GM10266 (cell line): ENCODE measurements around the gene LCA5L.
A peak's percentile ranks its signal among the peaks of the same experiment; 100 is the strongest.
"Not testable (repeated sequence)": the region's sequence is repeated elsewhere in the genome, so short reads cannot be mapped to it uniquely, and the experiment has no call there.

Experiments
- DNase-seq: peaks from one replicate; pipeline ENCODE4 v3.0.0; 2012; ENCODE audit errors: extremely low spot score
- TF ChIP-seq, protein P1 (sequence below): IDR thresholded peaks from 2 replicates; pipeline ENCODE4 v1.5.1; 2012; ENCODE audit warnings: mild to moderate bottlenecking, low read depth; ENCODE audit not compliant: control insufficient read depth, insufficient read depth; ENCODE audit errors: missing control alignments

Gene LCA5L

DNA sequence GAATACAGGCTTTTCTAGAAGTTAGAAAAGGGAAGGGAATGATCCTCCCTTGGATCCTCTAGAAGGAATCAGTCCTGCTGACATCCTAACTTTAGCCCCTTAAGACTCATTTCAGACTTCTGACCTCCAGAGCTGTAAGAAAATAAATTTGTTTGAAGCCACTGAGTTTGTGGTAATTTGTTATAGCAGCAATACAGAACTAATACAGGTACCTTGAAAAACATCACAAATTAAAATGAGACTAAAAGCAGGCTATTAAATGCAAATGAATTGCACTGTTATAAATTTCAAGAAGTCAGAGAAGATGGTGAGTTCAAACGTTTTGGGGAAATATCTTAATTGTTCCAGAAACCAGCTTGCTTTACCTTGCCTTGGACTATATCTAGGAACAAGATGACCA lies 6.3 kb downstream of the LCA5L start:
- no peak for DNase-seq
- TF ChIP-seq, protein P1, sequence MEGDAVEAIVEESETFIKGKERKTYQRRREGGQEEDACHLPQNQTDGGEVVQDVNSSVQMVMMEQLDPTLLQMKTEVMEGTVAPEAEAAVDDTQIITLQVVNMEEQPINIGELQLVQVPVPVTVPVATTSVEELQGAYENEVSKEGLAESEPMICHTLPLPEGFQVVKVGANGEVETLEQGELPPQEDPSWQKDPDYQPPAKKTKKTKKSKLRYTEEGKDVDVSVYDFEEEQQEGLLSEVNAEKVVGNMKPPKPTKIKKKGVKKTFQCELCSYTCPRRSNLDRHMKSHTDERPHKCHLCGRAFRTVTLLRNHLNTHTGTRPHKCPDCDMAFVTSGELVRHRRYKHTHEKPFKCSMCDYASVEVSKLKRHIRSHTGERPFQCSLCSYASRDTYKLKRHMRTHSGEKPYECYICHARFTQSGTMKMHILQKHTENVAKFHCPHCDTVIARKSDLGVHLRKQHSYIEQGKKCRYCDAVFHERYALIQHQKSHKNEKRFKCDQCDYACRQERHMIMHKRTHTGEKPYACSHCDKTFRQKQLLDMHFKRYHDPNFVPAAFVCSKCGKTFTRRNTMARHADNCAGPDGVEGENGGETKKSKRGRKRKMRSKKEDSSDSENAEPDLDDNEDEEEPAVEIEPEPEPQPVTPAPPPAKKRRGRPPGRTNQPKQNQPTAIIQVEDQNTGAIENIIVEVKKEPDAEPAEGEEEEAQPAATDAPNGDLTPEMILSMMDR: no peak

- DNase-seq: no peak
- TF ChIP-seq, protein P1: no peak
These were observed 10.6 kb downstream of the LCA5L start for GRCh38 chr21:39434950-39435349.

- no peak for DNase-seq
- TF ChIP-seq, protein P1: no peak
These were observed 14.6 kb downstream of the LCA5L start for GRCh38 chr21:39430954-39431353.

DNA sequence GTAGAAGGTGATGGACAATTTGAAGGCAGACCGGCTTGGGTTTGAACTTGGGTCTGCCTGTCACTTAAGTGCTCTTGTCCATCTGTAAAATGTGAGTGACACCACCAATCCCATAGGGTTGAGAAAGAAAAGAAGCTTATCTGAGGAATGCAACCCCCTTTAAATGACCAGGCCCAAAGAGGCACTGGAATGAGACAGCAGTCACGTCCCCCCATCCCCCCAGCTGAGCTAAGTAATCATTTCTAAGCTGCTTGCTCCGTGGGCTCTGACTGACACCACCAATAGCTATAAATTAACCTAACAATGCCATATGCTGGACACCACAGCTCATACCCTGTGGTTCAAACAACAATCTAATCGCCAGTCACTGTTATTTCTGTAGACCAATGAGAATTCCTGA lies 15.1 kb downstream of the LCA5L start:
- DNase-seq: no peak
- TF ChIP-seq, protein P1: no peak

GRCh38 chr21:39430016-39430415 lies 15.6 kb downstream of the LCA5L start:
- TF ChIP-seq, protein P1: no peak
- no peak for DNase-seq

DNA sequence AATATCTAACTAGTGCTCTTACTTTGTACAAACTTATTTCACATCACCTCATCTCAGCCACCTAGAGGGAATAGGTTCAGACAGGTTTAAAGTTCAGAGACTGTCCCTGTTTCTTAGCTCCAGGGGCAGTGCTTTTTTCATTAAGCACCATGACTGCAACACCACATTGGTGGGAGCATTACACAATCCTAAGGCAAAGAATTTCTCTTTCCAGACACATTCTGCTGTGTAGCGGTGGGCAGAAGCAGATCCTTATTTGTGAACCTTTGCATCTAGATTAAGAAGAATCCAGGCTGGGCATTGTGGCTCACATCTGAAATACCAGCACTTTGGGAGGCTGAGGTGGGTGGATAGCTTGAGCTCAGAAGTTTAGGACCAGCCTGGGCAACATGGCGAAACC lies 16.1 kb downstream of the LCA5L start:
- TF ChIP-seq, protein P1: no peak
- no peak for DNase-seq

GRCh38 chr21:39422527-39423241 lies 22.9 kb downstream of the LCA5L start:
- TF ChIP-seq, protein P1: no peak
- peak; percentile 16 for DNase-seq

DNA sequence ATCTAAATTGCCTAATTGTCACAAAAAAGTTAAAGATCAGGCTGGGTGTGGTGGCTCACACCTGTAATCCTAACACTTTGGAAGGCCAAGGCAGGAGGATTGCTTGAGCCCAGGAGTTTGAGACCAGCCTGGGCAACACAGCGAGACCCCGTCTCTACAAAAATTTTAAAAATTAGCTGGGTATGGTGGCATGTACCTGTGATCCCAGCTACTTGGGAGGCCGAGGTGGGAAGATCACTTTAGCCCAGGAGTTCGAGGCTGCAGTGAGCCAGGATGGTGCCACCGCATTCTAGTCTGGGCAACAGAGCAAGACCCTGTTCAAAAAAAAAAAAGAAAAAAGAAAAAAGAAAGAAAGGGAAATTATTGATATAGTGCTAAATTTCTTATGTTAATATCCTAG lies 26.4 kb downstream of the LCA5L start:
- DNase-seq: not testable (repeated sequence)
